ENCODE results near the gene SYCP2. TPM values are rescaled to one million over a fixed set of nuclear protein-coding genes. Genes with fewer than 3 reads are reported as not detected.
"Not testable (repeated sequence)": the region's sequence is repeated elsewhere in the genome, so short reads cannot be mapped to it uniquely, and the experiment has no call there.

SYCP2 gene, protein sequence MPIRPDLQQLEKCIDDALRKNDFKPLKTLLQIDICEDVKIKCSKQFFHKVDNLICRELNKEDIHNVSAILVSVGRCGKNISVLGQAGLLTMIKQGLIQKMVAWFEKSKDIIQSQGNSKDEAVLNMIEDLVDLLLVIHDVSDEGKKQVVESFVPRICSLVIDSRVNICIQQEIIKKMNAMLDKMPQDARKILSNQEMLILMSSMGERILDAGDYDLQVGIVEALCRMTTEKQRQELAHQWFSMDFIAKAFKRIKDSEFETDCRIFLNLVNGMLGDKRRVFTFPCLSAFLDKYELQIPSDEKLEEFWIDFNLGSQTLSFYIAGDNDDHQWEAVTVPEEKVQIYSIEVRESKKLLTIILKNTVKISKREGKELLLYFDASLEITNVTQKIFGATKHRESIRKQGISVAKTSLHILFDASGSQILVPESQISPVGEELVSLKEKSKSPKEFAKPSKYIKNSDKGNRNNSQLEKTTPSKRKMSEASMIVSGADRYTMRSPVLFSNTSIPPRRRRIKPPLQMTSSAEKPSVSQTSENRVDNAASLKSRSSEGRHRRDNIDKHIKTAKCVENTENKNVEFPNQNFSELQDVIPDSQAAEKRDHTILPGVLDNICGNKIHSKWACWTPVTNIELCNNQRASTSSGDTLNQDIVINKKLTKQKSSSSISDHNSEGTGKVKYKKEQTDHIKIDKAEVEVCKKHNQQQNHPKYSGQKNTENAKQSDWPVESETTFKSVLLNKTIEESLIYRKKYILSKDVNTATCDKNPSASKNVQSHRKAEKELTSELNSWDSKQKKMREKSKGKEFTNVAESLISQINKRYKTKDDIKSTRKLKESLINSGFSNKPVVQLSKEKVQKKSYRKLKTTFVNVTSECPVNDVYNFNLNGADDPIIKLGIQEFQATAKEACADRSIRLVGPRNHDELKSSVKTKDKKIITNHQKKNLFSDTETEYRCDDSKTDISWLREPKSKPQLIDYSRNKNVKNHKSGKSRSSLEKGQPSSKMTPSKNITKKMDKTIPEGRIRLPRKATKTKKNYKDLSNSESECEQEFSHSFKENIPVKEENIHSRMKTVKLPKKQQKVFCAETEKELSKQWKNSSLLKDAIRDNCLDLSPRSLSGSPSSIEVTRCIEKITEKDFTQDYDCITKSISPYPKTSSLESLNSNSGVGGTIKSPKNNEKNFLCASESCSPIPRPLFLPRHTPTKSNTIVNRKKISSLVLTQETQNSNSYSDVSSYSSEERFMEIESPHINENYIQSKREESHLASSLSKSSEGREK (N-terminal part only)
- 0.44 and 1.2 TPM in 2 replicates for total RNA-seq

DNA sequence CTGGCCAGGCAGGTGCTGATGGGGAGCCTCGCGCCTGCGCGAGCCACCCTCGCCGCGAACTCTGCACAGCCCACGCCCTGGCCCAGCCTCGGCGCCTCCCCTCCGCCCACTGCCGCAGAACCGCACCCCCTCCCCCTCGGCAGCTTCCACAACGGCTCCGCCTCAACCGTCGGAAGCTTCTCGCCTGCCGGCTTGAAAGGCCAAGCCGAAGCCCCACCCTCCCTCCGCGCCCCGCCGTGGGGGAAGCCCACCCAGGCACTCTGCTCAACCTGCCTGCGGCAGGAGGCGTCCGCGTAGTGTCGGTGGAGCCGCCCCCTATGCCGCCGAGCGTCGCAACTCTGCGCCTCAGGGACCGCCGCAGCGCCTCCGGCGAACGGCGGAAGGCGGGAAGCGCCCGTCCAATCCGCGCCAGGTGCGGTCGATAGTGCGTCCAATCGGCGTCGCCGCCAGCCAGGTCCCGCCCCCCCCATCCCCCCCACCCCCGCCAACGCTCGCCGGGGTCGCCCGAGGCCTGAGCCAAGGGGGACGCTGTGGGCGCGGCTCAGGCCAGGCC, at the start of gene SYCP2:
SYCP2 (minus strand) TSS at position 342 of the 553 bp plus-strand sequence. CDS start 11,224 bp downstream, outside the sequence.
- peak; percentile 18 to 61 for DNase-seq (ENCODE audit: low read depth in 2 of 2)

DNA sequence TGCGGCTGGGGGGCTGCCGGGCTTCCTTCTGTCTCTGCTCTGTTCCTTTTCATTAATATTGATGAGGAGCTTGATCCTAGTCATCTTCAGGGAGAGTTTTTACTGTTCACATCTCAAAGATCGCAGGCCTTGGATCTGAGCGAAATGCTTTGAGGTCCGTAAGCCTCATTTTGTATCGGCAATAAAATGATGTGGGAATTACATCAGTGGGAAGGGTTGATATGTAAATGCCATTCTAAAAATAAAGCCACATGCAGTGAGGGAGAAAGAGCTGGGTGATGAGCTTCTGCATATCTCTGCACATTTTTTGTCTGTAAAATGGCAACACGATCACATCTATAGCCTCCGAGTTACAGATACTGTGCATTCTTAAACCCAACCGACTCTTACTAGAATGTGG, 49.6 kb upstream of the SYCP2 start:
- DNase-seq (ENCODE audit: low read depth in 2 of 2) = no peak

DNA sequence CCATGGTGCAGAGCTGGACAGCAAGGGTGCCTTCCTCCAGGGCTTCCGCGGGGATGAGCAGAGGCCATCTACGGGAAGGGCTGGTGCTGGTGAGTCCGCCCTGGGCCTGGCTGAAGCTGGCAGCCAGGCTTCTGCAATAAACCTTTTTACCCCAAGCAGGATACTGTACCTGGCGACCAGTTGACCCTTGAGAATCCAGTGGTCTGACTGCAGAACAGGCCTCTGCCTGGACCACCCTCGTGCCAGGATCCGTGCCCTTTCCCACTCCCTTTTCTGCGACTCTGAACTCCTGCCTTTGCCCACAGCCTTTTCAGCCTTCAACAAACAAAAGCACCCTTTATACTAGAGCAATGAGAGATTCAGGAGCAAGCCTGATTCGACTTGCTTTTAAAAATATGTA, 43.6 kb upstream of the SYCP2 start:
- no peak for DNase-seq (ENCODE audit: low read depth in 2 of 2)

DNA sequence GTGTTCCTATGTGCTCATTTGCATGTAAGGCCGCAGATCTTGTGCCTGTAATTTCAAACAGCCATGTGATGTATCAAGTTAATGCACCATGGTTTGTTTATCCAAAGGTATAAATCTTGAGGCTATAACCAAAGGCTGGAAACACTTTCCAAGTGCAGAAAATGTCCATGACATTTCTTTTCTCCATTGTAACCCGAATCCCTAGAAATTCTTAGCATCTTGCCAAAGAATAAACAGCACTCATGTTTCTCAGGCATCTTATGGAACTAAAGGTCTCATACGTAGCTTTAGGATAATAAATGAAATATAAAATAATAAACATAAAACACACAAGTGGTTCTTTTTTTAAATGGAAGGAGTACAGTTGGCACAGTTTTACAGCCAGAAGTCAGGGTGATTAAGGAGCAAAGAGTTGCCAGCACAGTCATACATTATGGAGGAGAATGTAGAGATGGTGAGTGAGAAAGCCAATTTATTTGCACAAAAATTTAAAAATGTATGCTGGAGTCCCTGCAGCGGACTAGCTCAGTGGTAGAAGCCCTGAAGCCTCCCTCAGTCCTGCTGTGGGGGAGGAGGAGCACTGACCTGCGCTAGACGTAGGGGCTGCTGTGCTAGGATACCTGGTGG, 42.8 kb upstream of the SYCP2 start:
- DNase-seq (ENCODE audit: low read depth in 2 of 2) = no peak

DNA sequence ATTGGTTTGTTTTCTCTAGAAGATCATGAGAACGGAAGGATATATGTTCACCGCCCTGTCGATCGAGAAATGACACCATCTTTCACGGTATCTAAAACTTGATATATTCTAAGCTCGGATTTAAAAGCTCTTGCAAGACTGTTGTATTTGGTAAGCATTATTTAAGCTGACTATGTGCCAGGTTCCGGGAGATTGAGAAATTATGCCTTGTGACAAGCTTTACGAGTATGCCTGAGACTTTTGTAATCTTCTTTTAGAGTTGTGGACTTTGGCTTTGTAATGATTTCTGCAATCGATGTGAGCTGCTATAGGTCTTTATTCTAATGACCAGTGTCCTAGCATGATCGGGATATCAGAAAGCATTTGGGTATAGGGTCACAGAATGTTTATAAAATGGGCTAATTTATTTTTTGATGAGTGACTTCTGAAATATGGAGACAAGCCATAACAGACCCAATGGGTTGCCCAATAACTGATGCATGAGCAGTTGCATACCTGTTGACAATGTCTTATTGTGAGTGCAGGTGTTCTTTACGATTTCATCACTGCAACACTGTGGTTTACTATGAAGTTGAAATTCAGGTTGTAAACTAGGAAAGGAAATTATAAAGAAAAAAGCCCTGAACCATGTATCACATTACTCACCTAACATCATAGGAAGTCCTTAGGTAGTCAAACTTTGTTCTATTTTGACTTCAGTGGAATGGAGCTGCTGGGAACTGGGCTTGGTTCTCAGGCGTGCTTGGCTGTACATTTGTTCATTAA, 38.8 kb upstream of the SYCP2 start:
- no peak for DNase-seq (ENCODE audit: low read depth in 2 of 2)

DNA sequence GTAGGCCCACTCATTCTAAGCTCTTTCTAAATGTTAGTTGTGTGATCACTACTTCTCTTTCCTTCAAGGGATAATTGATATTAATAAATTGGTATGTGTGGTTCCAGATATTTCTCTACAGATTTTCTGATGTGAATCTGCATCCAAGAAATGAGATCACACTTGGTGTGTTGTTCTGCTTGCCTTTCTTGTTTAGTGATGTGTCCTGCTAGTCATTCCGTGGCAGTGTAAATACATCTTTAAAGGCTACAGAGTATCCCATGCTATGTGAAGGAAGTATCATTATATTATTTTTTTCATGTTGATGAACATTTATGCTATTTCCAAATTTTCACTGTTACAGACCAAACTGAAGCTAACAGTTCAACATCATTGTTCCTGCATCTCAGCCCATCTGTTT, 38.0 kb upstream of the SYCP2 start:
- DNase-seq (ENCODE audit: low read depth in 2 of 2) = no peak

DNA sequence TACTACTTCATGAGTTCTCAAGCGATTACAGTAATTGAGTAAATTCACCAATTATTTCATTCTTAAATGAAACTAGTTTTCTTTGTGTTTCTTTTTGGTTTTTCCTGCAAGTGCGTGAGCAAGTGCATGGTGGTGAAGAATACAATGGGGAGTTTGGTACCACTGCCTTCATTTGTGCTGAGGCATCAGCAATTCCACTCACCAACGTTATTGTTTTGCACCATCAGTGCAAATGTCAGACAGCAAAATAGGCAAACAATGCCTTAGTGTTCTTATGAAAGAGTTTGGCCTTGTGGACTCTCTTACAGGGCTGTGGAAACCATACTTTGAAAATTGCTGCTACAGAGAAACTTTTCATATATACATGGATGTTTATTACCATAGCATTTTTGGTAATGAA, 33.0 kb upstream of the SYCP2 start:
- DNase-seq (ENCODE audit: low read depth in 2 of 2) = no peak

DNA sequence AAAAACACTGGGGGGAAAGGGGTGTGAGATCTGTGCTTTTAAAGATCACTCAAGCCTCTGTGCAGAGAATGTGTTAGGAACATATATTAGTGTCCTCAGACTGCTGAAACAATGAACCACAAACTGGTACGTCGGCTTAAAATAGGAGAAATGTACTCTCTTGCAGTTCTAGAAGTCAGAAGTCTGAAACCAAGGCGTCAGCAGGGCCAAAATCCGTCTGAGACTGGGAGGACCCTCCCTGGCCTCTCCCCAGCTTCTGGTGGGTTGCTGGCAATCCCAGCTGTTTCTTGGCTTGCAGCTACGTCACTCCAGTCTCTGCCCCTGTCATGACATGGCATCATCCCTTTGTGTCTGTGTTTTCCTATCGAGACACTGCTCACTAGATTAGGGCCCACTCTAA, 28.7 kb upstream of the SYCP2 start:
- no peak for DNase-seq (ENCODE audit: low read depth in 2 of 2)

DNA sequence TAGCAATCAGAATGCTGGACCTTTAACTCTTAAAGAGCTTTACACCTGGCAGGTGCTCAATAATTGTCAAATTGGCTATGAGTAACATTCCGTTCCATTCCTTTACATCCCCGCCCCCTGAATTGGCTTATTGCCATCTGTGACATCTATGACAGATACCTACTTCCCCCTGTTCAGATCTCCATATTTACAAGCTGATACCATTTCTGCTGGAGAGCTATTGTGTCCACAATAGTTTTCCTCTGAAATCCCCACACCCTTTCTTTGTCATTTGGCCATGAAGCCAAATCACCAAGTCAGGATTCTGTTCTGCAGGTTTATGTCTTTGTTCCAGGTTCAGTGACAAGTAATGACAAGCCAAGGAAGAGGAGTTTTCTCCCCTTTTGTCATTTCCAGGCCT, 28.0 kb upstream of the SYCP2 start:
- no peak for DNase-seq (ENCODE audit: low read depth in 2 of 2)

DNA sequence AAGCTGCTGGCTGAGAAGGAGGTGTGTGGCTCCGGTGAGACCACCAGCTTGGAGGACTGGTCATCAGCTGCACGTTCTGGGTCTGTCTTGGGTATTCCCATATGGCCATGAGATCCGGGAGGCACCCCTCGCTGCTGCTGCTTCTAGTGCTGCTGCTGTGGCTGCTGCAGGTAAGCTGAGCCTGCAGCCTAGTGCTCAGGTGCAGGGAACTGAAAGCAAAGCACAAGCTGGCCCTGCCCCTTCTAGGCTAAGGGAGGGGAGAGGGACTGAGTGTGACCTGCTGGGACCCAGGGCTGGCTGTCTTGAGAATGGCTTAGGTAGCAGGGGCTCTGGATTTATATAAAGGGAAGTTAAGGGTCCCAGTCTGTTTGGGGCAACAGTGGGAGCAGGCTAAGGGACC, 25.2 kb upstream of the SYCP2 start:
- no peak for DNase-seq (ENCODE audit: low read depth in 2 of 2)

DNA sequence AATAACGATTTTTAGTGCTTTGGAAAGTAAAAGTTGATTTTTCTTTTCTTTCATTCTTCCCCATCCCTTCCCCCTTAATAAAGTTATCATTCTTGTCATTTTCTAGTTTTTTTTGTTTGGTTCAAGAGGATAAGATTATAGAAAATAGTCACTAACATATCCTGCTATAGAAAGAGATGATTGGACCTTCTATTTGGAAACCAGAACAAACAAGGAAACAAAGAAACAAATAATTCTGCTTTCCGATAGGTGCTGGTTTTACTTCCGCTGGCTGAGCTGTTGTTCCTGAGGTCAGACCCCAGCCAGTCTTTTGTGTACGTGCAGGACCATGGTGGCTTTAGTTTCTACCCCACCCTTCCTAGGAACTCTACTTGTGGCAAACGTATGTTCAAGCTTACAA, 24.7 kb upstream of the SYCP2 start, which contains the start of gene CDH26:
CDH26 (plus strand) TSS at position 301 of the 400 bp plus-strand sequence. CDS start 304 bp downstream, outside the sequence.
- DNase-seq (ENCODE audit: low read depth in 2 of 2) = no peak

DNA sequence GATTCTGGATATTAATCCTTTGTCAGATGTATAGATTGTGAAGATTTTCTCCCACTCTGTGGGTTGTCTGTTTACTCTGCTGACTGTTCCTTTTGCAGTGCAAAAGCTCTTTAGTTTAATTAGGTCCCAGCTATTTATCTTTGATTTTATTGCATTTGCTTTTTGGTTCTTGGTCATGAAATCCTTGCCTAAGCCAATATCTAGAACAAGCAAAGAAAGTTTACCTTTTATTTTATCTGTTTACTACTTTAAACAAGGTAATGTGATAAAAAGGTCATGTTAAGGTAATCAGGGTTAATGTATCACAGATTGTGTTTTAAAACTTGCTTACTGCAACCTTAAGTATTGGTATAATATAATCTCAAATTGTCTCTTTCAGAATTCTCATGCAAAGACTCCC, 24.1 kb upstream of the SYCP2 start:
- DNase-seq (ENCODE audit: low read depth in 2 of 2) = not testable (repeated sequence)

DNA sequence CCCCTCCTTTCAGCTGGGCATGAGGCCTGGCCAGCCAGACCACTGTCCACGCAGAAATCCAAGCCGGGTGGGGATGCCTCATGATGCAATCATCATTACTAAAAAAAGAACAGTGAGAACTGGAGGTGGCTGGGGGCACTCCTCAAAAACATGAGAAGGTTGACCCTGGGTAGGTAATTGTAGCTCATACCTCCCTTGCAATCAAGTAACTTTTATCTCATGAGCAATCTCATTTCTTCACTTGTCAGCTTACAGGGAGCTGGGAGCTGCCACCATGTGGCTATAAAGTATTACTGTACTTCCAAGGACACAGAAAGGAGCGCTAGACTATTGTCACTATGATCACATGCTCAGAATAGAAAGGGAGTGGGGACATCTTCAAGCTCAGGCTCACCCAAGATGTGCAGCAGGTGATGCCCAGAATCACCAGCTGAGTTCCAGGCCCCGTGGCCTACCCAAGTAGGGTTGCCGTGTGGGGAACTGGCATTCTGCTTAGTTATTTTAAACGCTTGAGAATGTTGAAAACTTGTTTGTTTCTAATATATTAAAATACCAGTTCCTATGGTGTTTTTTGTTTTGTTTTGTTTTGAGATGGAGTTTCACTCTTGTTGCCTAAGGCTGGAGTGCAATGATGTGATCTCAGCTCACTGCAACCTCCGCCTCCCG, 21.8 kb upstream of the SYCP2 start:
- DNase-seq (ENCODE audit: low read depth in 2 of 2) = peak; percentile 20 to 31

DNA sequence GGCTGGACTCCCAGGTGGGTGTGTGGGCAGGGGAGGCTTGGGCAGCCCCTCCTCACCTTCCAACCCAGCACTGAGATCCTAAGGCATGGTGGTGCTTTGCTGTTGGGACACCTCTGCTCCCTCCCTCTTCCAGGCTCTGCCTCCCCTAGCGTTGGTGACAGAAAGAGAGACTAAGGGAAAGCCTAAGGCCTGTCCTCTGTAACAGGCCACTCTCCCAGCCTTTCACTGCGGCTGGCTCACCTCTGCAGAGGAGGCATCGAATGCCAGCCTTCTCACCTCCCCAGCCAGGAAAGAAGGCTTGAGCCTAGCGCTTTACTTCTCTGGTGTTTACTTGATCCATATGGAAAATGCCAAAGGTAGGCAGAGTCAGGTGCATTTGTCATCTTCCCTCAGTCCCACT, 21.3 kb upstream of the SYCP2 start:
- no peak for DNase-seq (ENCODE audit: low read depth in 2 of 2)

DNA sequence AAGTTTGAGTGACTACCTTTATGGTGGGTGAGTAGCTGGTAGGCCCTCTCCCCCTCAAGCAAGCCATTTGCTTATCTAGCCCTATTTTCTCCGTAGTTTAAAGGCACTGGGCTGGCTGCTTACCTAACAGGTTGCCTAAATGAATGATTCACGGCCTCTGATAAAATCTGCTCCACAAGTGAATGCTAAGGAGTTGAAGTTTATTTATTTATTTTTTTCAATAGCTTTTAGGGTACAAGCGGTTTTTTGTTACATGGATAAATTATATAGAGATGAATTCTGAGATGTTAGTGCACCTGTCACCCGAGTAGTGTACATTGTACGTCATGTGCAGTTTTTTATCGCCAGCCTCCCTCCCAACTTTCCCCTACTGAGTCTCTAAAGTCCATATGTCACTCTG, 16.5 kb upstream of the SYCP2 start:
- no peak for DNase-seq (ENCODE audit: low read depth in 2 of 2)

DNA sequence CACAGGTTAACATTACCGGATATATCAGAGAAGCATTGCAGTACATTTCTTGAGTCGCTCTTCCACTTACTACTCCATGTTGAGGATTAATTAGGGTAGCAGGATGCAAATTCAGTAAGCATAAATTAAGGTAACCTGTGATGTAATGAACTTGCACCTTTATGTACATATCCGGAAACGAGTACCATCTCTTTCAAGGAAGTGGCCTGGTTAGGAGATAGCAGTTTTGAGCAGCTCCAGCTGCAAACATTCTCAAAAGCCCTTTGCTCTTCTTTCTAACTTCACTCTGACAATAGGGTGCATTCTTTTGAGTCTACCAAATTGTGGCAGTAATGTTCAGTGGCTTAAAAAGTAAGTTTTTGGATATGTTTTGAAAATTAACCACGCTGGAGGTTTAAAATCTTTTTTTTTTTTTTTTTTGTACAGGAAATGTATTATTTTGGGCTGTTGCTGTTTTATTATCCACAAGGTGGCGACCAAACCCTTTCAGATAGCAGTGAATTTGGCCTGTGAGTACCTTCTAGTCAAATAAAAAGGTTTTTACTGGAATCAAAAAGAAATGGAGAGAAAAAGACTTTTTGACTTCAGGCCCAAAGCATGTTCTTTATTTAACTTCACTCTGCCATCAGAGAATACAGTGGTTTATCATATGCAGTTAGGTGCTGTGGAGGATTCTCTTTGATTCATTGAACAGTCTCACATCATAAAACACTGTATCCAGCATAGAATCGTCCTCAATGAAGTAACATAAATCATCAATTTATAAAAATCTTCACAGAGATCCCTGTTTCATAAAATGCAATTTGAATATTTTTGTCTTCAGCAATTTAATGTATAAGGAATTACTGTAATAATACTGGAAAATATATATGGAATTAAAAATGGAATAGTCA, 15.6 kb upstream of the SYCP2 start:
- DNase-seq (ENCODE audit: low read depth in 2 of 2) = peak; percentile 65 to 73

DNA sequence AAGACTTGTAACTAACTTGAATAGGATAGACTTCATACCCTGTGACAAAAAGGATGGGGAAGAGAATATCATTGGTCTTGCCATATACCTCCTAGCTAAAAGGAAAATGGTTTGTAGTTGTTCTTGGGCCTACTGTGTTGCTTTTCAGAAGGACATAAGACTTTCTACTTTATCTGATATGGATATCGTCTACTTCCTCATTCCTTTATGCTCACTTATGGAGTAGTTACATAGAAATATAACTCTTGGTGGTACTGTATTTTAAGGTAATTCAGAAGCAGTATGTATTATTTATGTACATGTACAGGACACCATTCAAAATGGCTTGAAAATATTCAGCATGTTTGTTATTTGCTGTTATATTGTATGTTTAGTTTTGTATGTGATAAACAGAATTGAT, 14.8 kb upstream of the SYCP2 start:
- DNase-seq (ENCODE audit: low read depth in 2 of 2) = no peak

DNA sequence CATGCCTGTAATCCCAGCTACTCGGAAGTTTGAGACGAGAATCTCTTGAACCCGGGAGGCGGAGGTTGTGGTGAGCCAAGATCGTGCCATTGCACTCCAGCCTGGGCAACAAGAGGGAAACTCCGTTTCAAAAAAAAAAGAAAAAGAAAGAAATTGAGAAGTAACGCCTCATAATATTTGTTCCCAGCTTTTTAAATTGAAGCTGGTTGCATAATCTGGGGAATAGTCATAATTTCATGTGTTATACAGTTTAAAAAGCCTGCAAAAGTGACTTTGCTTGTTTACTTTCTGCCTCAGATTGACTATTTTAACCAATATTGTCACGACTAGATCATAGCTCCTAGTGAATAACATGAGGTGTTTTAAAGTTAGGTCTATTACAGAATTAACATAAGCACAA, 13.9 kb upstream of the SYCP2 start:
- DNase-seq (ENCODE audit: low read depth in 2 of 2) = no peak

DNA sequence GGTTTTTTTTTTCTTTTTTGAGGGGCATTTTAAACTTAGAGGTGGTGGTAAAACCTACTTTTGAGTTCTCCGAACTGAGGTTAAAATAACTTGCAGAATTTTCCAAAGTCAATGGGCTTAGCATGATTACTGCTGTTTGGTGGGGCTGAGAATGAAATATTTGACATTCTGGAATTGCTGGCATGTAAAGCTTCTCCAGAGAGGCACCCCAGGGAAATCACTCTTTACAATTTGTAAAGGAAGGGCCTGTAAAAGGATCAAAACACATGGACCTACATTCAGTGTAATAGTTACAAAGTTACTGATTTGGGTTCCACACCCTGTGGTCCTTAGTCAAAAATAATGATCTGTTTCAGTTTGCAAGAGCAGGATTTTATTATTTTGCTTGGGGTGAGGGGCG, 12.3 kb upstream of the SYCP2 start:
- DNase-seq (ENCODE audit: low read depth in 2 of 2) = no peak

Measured in lung microvascular endothelial cell (primary cell).